GM18517 (cell line): Measurements from ENCODE around the gene MMP24.
"Not testable (repeated sequence)": the region's sequence is repeated elsewhere in the genome, so short reads cannot be mapped to it uniquely, and the experiment has no call there.

Source experiments
- ATAC-seq: cut with Tn5 transposase; IDR thresholded peaks from one replicate; pipeline ENCODE4 v1.9.1; 2021; ENCODE audit warnings: mild to moderate bottlenecking, moderate library complexity; ENCODE audit not compliant: unreplicated experiment

Gene MMP24

DNA sequence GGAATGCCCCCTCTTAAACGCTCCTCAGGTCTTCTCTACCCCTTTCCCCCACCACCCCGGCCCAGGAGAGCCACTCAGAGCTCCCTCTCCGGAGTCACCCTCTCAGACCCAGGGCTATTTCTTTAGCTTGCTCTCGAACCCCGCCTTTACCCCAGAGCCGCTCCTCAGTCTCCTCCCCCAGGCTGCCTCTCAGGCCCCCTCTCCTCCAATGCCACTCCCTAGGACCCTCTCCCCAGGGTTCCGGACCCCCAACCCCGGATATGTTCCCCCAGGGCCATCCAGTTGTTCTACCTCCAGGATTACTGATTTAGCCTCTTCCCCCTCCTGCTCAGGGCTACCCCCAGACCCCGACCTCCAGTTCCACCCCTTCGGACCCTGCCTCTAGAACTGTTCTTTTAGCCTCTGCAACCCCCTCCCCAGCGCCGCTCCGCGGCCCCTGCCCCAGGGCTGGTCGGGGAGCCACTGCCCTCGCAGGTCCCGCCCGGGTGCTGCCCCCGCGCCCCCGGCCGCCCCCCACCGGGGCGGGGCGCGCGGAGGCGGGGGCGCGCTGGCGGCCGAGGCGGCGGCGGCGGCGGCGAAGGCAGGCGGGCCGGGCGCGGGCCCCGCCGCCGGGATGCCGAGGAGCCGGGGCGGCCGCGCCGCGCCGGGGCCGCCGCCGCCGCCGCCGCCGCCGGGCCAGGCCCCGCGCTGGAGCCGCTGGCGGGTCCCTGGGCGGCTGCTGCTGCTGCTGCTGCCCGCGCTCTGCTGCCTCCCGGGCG is at the start of gene MMP24:
TSS of gene MMP24 (plus strand) at position 565 of the 758 bp plus-strand sequence. CDS start at position 614, 49 bp downstream.
- no peak for ATAC-seq

DNA sequence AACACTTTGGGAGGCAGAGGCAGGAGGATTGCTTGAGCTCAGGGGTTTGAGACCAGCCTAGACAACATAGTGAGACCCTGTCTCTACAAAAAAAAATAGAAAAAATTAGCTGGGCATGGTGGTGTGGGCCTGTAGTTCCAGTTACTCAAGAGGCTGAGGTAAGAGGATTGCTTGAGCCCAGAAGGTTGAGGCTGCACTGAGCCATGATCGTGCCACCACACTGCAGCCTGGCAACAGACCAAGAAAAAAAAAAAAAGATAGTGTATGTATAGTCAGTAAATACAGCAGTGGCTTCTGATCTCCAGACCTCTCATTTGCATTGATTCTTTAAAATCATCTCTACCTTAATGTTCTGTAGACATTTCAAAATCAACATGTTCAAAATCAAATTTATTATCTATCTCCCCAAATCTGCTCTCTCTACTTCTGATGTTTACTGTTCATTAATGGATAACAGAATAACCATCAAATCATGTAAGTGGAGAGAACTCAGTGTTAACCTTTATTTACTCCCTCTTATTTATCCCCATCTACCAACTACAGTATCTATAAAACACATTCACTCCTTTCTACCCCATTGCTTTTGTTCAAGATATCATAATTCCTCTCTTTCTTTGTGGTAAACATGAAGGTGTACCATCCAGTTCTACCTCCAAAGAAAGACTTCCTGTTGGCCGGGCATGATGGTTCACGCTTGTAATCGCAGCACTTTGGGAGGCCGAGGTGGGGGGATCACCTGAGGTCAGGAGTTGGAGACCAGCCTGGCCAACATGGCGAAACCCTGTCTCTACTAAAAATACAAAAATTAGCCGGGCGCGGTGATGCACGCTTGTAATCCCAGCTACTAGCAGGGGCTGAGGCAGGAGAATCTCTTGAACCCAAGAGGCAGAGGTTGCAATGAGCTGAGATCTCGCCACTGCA is 46.9 kb upstream of the MMP24 start:
- ATAC-seq, result no peak

DNA sequence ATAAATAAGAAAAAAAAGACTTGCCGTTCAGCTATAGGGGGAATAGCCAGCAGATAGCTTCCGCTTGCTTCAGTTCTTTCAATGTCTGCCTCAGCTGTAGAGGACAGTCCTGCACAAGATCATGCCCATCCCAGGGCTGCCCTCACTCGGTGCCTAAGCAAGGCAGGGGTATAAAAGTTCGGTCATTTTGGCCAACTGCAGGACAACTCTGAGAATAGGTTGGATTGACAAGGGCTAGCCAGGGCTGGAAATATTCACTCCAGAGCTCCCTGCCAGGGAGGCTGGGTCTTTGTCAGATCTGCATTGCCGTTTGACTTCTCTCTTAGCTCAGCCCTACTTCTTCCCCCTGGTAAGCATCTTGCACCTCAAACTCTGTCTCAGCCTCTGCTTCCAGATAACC is 46.2 kb upstream of the MMP24 start:
- ATAC-seq, result no peak

DNA sequence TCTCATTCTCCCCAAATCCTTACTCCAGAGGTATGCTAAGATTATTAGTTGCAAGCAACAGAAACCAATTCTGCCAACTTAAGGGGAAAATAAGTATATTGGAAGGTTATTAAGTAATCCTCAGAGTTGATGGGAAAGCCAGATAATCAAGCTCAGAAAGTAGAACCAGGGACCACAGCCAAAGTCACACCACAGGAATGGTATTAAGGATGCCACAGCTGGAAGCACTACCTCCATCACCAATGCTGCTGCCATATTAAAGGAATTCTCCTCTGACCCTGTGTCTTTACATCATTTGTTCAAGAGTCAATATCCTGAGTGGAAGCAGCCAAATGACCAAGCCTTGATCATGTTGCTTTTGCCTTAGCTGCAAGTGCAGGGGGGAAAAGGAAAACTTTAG is 44.8 kb upstream of the MMP24 start:
- no peak for ATAC-seq

DNA sequence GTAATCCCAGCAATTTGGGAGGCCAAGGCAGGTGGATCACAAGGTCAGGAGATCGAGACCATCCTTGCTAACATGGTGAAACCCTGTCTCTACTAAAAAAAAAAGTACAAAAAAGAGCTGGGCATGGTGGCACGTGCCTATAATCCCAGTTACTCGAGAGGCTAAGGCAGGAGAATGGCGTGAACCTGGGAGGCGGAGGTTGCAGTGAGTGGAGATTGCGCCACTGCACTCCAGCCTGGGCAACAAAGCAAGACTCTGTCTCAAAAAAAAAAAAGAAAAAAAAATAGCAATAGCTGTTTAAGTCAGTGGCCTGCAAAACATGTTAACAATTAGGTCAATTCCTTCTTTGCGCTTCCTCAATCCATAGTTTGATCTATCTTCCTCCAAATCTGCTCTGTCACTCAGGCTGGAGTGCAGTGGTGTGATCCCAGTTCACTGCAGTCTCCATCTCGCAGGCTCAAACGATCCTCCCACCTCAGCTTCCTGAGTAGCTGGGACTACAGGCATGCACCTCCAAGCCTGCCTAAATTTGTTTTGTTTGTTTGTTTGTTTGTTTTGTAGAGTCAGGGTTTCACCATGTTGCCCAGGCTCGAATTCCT is 39.7 kb upstream of the MMP24 start:
- ATAC-seq, result not testable (repeated sequence)

DNA sequence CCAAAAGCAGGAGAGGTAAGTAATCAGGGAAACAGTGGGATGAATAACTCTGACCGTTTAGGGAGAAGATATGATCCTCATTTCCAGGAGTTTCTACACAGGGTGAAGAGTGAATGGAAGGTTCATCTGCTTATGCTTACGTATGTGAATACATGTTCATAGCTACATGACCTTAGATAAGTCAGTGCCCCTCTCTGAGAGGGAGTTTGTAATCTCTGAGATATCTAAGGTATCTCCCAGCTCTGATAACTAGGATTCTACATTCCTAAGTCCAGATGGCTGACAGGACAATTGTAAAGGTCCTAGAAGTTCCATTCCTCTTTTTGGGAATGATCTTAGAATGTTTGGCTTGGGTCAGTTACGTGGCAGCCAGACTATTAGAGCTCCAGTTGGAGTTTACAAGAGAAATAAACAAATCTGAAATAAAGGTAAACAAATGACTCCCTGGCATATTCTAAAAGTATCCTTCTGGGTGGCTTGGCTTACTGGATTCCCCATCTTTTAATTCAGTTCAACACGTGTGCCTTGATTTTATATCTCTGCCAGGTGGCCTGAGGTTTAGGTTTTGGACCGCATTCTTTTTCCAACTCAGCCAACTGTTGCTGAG is 38.8 kb upstream of the MMP24 start:
- no peak for ATAC-seq

DNA sequence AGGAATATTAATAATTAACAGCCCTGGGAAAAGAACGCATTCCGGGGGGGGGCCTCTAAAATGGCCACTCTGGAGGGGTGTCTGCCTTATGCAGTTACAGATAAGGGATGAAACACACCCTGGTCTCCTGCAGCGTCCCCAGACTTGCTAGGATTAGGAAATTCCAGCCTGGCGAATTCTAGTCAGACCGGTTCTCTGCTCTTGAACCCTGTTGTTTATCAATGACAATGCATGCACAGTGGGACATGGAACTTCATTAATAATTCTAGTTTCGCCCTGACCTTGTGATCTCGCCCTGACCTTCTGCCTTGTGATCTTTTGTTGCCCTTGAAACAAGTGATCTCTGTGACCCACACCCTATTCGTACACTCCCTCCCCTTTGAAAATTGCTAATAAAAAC is 37.3 kb upstream of the MMP24 start:
- ATAC-seq, result not testable (repeated sequence)

DNA sequence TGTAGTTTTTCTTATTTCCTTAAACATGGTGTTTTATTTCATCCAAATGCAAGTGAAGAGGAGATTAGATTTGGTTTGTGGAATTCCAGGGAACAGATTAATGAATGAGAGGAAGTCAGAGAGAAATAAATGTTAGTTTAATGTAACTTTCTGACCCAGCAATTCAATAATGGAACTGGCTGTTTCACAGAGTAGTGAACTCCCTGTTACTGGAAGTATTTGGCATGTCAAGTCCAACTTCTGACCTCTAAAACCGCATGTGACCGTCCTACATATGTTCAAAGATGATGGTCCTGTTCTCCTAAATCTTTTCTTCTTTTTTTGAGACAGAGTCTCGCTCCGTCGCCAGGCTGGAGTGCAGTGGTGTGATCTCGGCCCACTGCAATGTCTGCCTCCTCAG is 35.9 kb upstream of the MMP24 start:
- no peak for ATAC-seq

DNA sequence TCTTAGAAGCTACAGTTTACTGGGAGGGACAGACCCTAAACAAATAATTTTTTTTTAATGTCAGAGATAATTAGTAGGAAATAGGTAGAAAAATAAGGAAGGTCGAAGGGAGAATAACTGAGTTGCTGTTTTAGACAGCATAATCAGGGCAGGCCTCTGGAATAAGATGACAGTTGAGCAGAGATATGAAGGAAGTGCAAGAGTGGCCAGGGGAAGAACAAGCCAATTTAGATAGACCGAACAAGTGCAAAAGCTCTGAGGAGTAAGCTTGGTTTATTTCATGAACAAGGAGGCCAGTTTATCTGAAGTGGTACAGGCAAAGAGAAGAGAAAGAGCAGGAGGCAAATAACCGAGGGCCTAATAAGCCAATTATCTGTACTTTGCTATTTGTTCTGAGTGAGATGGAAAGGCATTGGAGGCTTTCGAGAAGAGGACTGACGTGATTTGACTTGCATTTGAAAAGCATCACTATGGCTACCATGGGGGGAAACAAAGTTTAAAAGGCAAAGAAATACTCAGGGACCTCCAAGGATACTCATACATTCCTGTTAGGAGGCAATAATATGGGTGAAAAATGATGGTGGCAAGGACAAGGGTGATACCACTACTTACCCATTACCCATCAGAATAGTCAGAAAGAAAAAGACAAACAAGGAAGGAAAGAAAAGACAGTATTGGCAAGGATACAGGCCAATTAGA is 34.9 kb upstream of the MMP24 start:
- no peak for ATAC-seq

DNA sequence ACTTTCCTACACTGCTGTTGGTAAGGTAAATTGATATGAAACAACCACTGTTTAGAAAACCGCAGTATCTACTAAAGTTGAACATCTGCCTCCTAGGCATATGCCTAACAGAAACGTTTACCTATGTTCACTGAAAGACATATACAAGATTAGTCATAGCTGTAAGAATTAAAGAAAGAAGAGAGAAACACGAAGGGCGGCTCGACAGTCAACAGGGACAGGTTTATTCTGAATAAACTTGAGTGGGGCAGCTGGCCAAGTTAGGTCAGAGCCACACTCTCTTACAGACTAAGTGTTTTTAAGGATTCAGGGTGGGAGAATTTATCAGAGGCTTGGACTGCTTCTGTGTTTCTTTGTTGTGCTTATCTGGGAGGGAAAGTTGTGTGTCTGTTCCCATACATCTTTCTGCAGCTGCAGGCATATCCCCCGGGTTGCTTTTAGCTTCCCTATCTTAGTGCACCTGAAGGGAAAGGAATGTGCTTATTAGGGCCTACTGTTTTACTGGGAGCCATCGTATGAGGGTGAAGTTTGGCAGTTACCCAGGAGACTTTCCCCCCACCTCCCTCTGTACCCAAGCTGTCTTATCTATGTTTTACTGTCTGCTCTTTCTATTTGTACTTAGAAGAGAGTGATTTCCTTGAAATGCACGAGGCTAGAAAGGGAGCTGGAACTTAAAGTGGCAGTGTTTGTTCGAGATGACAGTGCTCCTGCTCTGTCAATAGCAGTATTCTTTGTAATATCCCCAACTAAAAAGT is 34.2 kb upstream of the MMP24 start:
- ATAC-seq, result no peak

DNA sequence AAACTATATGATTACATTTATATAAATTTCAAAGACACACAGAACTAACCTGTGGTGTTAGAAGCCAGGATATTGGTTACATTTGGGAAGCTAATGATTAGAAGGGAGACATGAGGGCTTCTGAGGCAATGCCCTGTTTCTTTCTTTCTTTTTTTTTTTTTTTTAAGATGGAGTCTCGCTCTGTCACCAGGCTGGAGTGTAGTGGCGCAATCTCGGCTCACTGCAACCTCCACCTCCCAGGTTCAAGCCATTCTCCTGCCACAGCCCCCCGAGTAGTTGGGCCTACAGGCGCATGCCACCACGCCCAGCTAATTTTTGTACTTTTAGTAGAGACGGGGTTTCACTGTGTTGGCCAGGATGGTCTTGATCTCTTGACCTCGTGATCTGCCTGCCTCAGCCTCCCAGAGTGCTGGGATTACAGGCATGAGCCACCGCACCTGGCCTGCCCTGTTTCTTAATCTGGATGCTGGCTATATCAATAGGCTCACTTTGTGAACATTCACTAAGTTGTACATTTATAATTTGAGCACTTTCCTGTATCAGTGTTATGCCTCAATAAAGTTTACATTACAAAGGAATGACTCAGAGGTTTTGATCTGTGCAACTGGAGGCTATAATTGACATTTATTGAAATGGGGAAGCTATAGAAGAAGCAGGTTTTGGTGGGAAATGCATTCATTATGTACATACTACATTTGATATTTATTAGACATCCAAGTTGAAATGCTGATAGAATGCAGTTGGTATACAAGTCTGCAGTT is 33.3 kb upstream of the MMP24 start:
- ATAC-seq, result not testable (repeated sequence)

DNA sequence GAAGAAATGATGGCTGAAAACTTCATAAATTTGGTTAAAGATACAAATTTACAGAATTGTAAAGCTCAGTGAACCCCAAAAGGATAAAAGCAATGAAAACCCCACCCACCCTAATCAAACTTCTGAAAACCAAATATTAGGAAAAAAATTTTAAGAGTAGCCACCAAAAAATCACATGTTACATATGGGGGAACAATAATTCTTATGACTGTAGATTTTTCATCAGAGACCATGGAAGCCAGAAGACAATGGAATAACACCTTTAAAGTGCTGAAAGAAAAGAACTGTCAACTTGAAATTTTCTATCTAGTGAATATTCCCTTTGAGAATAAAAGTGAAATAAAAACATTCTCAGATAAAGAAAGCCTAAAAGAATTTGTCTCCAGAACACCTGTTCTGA is 30.2 kb upstream of the MMP24 start:
- ATAC-seq, result no peak

DNA sequence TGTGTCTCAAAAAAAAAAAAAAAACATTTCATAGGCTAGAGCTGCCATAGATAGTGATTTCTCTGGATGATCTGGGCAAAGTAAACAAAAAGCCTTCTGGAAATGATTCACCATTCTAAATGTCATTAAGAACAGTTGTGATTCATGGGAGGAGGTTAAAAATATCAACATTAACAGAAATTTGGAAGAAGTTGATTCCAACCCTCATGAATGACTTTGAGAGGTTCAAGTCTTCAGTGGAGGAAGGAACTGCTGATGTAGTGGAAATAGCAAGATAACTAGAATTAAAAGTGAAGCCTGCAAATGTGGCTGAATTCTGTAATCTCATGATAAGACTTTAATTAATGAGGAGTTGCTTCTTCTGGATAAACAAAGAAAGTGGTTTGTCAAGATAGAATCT is 26.8 kb upstream of the MMP24 start:
- no peak for ATAC-seq

DNA sequence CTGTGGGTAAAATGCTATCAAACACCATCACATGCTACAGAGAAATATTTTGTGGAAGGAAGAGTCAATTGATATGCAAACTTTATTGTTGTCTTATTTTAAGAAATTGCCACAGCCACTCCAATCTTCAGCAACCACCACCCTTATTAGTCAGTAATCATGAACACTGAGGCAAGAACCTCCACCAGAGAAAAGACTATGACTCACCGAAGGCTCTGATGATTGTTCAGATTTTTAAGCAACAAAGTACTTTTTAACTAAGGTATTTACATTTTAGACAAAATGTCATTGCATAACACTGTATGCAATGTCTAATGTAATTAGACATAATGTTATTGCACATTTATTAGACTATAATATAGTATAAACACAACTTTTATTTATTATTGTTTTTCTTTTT is 26.2 kb upstream of the MMP24 start:
- no peak for ATAC-seq

DNA sequence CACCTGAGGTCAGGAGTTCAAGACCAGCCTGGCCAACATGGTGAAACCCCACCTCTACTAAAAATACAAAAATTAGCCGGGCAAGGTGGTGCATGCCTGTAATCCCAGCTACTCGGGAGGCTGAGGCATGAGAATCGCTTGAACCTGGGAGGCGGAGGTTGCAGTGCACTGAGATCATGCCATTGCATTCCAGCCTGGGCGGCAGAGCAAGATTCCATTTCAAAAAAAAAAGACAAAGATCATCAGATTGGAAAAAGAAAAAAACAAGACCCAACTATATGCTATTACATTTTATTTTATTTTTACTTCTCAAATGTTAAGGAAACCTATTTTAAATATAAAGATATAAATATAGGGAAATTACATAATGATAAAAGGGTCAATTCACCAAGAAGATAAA is 25.0 kb upstream of the MMP24 start:
- not testable (repeated sequence) for ATAC-seq

DNA sequence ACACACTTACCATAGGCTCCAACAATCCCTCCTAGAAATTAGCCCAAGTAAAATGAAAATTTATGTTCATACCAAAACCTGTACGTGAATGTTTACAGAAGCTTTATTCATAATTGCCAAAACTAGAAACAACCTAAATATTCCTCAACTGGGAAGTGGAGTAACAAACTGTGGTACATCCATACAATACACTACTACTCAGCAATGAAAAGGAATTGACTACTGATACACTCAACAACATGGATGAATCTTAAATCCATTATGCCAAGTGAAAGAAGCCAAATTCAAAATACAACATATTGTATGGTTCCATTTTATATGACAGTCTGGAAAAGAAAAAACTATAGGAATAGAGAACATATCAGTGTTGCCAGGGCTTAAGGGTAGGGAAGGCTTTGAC is 19.7 kb upstream of the MMP24 start:
- no peak for ATAC-seq

DNA sequence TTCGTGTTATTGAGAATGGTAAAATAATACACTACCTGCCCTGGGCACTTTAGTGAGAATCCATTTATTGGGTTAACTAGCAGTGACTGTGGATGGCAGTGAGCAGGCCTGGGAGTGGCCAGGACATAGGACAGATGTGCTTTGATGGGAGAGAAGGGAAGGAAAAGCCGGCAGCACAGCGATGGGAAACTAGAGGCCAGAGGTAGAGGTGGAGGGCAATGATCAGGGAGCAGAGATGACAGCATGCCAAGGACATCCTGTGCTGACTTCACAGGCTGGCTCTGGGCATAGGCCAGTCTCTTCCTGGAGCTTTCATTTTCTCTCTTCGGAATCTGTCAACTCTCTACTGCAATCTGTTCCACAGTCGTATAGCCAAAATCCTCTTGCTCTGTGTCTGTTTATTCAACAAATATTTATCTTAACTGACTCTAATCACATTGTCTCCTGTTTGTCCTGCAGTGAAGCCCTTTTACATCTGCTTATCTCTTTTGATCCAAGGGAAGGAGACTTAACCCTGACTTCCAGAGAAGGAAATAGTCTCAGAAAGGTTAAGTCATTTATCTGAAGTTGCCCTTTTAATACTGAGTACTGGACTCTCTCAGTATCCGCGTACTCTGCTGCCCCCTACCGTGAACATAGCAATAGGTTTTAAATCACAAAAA is 18.4 kb upstream of the MMP24 start:
- ATAC-seq, result no peak

DNA sequence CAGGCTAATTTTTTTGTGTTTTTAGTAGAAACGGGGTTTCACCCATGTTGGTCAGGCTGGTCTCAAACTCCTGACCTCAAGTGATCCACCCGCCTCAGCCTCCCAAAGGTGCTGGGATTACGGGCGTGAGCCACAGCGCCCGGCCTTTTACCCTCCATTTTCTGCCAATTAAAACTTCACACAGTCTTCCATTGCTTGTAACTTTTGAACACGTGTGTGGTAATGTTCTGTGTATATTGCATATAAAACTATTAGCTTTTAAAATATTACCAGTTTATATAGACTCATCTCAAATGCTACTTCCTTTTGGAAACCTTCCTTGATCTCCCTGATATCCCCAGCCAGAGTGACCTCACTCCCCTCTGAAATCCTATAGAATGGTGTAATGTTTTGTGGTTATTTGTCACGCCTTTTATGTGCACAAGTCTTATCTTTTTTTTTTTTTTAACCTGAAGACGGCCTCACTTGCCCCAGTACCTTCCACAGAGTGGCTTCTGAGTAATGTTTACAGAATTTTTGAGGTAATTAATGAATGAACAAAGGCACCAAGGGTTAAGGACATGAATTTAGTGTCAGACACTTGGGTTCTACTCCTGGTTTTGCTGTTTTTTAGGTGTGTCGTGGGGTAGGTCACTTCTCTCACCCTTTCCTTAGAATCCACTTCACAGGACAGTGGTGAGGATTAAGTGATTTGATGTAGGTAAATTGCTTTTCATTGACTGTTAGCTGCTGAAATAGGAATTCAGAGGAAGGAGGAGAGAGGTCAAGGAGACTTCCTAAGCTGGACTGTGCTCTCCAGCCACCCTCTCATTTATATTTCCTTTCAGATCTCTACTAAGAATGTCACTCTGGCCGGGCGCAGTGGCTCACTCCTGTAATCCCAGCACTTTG is 11.2 kb upstream of the MMP24 start:
- ATAC-seq, result no peak
